Hepatocyte (in vitro differentiated cells): ENCODE results near the gene SYNDIG1. TPM values are rescaled to one million over a fixed set of nuclear protein-coding genes. Genes with fewer than 3 reads are reported as not detected.

Experiments
- DNase-seq: peaks from one replicate; pipeline ENCODE4 v3.0.0-alpha.2; 2016; ENCODE audit warnings: low spot score
- H2AFZ ChIP-seq: fragments of 200-600 bp; sonication (generic); 2 replicates; pipeline ENCODE4 v1.6.0; 2016; ENCODE audit warnings: antibody characterized with exemption, mild to moderate bottlenecking
- H3K27ac ChIP-seq: fragments of 200-600 bp; sonication (generic); 2 replicates; pipeline ENCODE4 v1.5.1; 2016; ENCODE audit warnings: mild to moderate bottlenecking
- H3K27me3 ChIP-seq: fragments of 200-600 bp; sonication (generic); 2 replicates; pipeline ENCODE4 v1.6.1; 2016
- H3K36me3 ChIP-seq: fragments of 200-600 bp; sonication (generic); replicated peaks from 2 replicates; pipeline ENCODE4 v1.5.1; 2016; ENCODE audit warnings: low read depth; ENCODE audit not compliant: insufficient read depth
- H3K4me1 ChIP-seq: fragments of 200-600 bp; sonication (generic); 2 replicates; pipeline ENCODE4 v1.5.1; 2016; ENCODE audit warnings: mild to moderate bottlenecking, moderate library complexity; ENCODE audit not compliant: insufficient read depth
- H3K4me2 ChIP-seq: fragments of 200-600 bp; sonication (generic); 2 replicates; pipeline ENCODE4 v1.6.0; 2016
- H3K4me3 ChIP-seq: fragments of 200-600 bp; sonication (generic); 2 replicates; pipeline ENCODE4 v1.5.1; 2016; ENCODE audit warnings: mild to moderate bottlenecking
- H3K79me2 ChIP-seq: fragments of 200-600 bp; sonication (generic); 2 replicates; pipeline ENCODE4 v1.6.0; 2017; ENCODE audit warnings: mild to moderate bottlenecking
- H3K9me2 ChIP-seq: fragments of 200-600 bp; sonication (generic); replicated peaks from 2 replicates; pipeline ENCODE4 v1.6.0; 2017; ENCODE audit warnings: mild to moderate bottlenecking; ENCODE audit not compliant: insufficient read depth
- H3K9me3 ChIP-seq: fragments of 200-600 bp; sonication (generic); 2 replicates; pipeline ENCODE4 v1.5.1; 2016; ENCODE audit warnings: low read depth, mild to moderate bottlenecking
- H4K20me1 ChIP-seq: fragments of 200-600 bp; sonication (generic); 2 replicates; pipeline ENCODE4 v1.6.0; 2016; ENCODE audit warnings: mild to moderate bottlenecking; ENCODE audit not compliant: insufficient read depth, poor library complexity, severe bottlenecking
- EZH2 ChIP-seq: fragments of 200-600 bp; sonication (generic); IDR thresholded peaks from 2 replicates; pipeline ENCODE4 v1.6.1; 2016; ENCODE audit warnings: antibody characterized with exemption, mild to moderate bottlenecking, borderline replicate concordance
- EZH2phosphoT487 ChIP-seq: fragments of 200-600 bp; sonication (generic); IDR thresholded peaks from one replicate; pipeline ENCODE4 v1.6.1; 2018; ENCODE audit warnings: antibody characterized with exemption, mild to moderate bottlenecking, low read depth, moderate library complexity; ENCODE audit not compliant: unreplicated experiment, severe bottlenecking
- WGBS: methylation state at CpG from one replicate; pipeline ENCODE4 v1.1.6; 2016; ENCODE audit warnings: low lambda C conversion rate; ENCODE audit errors: missing lambda C conversion rate; 5-methylcytosine and 5-hydroxymethylcytosine counted together
- polyA plus RNA-seq: library from polyadenylated mRNA; unstranded; fragments of >200 nt; fragmentation: Nextera tagmentation; extraction: Ambion mirVana; gene quantifications from 2 replicates; pipeline ENCODE4 v1.2.1, GENCODE V29; 2016
- total RNA-seq: library from RNA; depleted of rRNA; stranded (reverse); fragments of >200 nt; gene quantifications from 2 replicates; pipeline ENCODE4 v1.2.3, GENCODE V29; 2014
- TF ChIP-seq, protein P1 (sequence below): fragments of 200-600 bp; sonication (generic); IDR thresholded peaks from 2 replicates; pipeline ENCODE4 v1.5.1; 2016; ENCODE audit warnings: antibody characterized with exemption, mild to moderate bottlenecking; ENCODE audit not compliant: poor library complexity

The SYNDIG1 gene
- total and polyA plus RNA-seq, 2 experiments from 2014 or later = 1.5 to 2.3 TPM

DNA sequence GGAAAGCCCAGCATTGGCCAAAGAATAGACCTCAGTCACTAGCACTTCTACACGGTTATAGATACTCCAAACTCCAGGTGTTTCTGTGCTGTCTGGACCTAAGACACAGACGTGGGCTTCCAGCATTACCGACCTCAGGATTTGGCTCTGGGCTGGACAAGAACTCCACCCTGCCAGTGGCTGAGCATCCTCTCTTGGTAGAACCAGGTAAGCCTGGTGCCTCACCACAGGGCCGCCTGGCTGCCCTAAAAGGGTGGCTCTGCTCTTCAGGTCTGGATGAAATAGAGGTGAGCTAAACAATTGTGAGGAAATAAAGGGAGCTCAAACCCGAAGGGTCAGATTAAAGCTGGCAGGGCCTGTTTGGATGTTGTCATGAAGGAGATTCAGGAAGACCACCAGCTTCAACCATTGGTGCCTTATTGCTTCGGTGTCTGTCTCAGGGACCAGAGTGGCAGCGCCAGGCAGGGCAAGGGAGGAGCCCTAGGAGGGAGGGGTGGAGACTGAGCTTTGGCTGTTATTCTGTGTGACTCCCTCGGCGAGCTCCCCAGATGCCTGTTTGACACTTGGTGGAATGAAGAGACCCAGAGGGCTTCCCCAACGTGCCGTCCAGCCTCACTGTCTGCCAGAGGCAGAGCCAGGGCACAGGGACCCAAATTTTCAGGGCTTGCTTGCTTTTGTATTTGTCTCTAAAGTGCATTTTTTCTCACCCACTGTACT lies 8.6 kb downstream of the SYNDIG1 start:
- Histone ChIP-seq H3K27me3 (peaks cover 3% of the 10 kb centered on the region), H3K4me2 (no peak overlapping the region), H3K9me2 (no peaks in the 10 kb centered on the region), H3K4me1 (no peaks in the 10 kb centered on the region), H4K20me1 (no peaks in the 10 kb centered on the region), H3K4me3 (no peak overlapping the region), H3K27ac (no peak overlapping the region), H2AFZ (no peak overlapping the region), H3K36me3 (no peaks in the 10 kb centered on the region), H3K9me3 (no peaks in the 10 kb centered on the region), H3K79me2 (no peaks in the 10 kb centered on the region)
- TF ChIP-seq EZH2 (no peak), EZH2phosphoT487 (no peak)
- TF ChIP-seq, protein P1, sequence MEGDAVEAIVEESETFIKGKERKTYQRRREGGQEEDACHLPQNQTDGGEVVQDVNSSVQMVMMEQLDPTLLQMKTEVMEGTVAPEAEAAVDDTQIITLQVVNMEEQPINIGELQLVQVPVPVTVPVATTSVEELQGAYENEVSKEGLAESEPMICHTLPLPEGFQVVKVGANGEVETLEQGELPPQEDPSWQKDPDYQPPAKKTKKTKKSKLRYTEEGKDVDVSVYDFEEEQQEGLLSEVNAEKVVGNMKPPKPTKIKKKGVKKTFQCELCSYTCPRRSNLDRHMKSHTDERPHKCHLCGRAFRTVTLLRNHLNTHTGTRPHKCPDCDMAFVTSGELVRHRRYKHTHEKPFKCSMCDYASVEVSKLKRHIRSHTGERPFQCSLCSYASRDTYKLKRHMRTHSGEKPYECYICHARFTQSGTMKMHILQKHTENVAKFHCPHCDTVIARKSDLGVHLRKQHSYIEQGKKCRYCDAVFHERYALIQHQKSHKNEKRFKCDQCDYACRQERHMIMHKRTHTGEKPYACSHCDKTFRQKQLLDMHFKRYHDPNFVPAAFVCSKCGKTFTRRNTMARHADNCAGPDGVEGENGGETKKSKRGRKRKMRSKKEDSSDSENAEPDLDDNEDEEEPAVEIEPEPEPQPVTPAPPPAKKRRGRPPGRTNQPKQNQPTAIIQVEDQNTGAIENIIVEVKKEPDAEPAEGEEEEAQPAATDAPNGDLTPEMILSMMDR = no peak
- 79% methylated on average over 11 of the region's 11 CpGs for WGBS
- DNase-seq = no peak

DNA sequence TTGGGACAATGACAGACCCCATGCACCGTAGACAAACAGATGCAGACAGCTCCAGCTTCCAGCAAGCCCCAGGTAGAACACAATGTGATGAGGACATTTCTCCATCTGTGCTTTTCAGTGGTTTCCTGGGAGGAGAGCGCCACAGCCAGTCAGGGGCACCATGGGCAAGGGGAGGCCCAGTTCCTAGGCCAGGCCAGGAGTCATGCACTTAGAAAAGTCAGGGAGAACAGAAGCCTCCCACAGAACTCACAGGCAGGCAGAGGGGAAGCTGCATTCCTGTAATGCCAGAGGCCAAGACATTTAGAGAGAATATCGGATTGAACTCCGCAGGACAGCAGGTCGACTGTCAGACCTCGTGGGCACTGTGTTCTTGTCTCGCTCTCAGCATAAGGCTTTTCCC lies 9.2 kb downstream of the SYNDIG1 start:
- H3K36me3 ChIP-seq = no peaks in the 10 kb centered on the region
- WGBS = 73% methylated on average over 7 of the region's 7 CpGs
- no peak overlapping the region for H3K4me2 ChIP-seq
- H3K4me1 ChIP-seq = no peaks in the 10 kb centered on the region
- no peaks in the 10 kb centered on the region for H3K79me2 ChIP-seq
- no peaks in the 10 kb centered on the region for H3K9me3 ChIP-seq
- H4K20me1 ChIP-seq = no peaks in the 10 kb centered on the region
- no peaks in the 10 kb centered on the region for H3K9me2 ChIP-seq
- TF ChIP-seq, protein P1 = no peak
- TF ChIP-seq EZH2phosphoT487 = no peak
- no peak for TF ChIP-seq EZH2
- H3K27ac ChIP-seq = no peak overlapping the region
- no peak overlapping the region for H3K4me3 ChIP-seq
- no peak overlapping the region for H2AFZ ChIP-seq
- no peaks in the 10 kb centered on the region for H3K27me3 ChIP-seq
- no peak for DNase-seq

DNA sequence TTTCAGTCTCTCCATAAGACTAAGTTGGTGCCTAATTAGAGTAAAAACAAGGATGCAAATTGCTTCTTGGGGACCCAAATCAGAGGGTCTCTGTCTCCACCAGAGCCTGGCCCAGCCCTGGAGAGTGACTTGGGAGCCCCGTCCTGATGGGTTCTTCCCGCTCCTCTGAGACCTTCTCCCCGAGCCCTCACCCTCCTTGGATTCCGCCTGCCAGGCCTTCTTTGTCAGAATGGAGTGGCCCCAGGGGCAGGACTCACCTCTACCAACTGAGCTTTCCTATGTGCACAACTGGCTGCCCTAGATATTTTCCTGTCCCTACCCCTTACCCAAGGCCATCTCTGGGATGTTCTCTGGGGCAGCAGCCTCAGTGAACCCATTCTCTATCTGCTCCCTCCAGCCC lies 9.7 kb downstream of the SYNDIG1 start:
- Histone ChIP-seq H3K27me3 (no peaks in the 10 kb centered on the region), H4K20me1 (no peaks in the 10 kb centered on the region), H3K27ac (no peak overlapping the region), H3K4me1 (no peaks in the 10 kb centered on the region), H3K9me3 (no peaks in the 10 kb centered on the region), H3K4me2 (no peak overlapping the region), H3K4me3 (no peak overlapping the region), H3K79me2 (no peaks in the 10 kb centered on the region), H2AFZ (no peak overlapping the region), H3K9me2 (no peaks in the 10 kb centered on the region), H3K36me3 (no peaks in the 10 kb centered on the region)
- TF ChIP-seq EZH2phosphoT487 (no peak), EZH2 (no peak)
- TF ChIP-seq, protein P1 = no peak
- DNase-seq = no peak
- 97% methylated on average over 4 of the region's 4 CpGs for WGBS
